Osteocyte (in vitro differentiated cells): Measurements from ENCODE around the gene GPATCH2. TPM values are rescaled to one million over a fixed set of nuclear protein-coding genes. Genes with fewer than 3 reads are reported as not detected.

Source experiments
- DNase-seq: peaks from one replicate; pipeline ENCODE4 v3.0.0; 2021; ENCODE audit warnings: mixed read lengths; ENCODE audit not compliant: unreplicated experiment; ENCODE audit errors: extremely low spot score
- H3K27ac Mint-ChIP-seq: one replicate; pipeline ENCODE4 v1.8.0; 2021; ENCODE audit warnings: mild to moderate bottlenecking, mixed read lengths; ENCODE audit not compliant: unreplicated experiment
- H3K27me3 Mint-ChIP-seq: one replicate; pipeline ENCODE4 v1.8.0; 2021; ENCODE audit warnings: mixed read lengths; ENCODE audit not compliant: unreplicated experiment
- H3K36me3 Mint-ChIP-seq: one replicate; pipeline ENCODE4 v1.8.0; 2021; ENCODE audit warnings: mixed read lengths; ENCODE audit not compliant: unreplicated experiment
- H3K4me1 Mint-ChIP-seq: one replicate; pipeline ENCODE4 v1.8.0; 2021; ENCODE audit warnings: mixed read lengths; ENCODE audit not compliant: unreplicated experiment
- H3K4me3 Mint-ChIP-seq: one replicate; pipeline ENCODE4 v1.8.0; 2021; ENCODE audit warnings: mild to moderate bottlenecking, moderate library complexity, mixed read lengths; ENCODE audit not compliant: unreplicated experiment
- H3K9me3 Mint-ChIP-seq: one replicate; pipeline ENCODE4 v1.8.0; 2021; ENCODE audit warnings: mixed read lengths; ENCODE audit not compliant: unreplicated experiment
- CTCF ChIP-seq: fragments of 200-600 bp; sonication (generic); IDR thresholded peaks from 2 replicates; pipeline ENCODE4 v1.5.0; 2021; ENCODE audit warnings: antibody characterized with exemption, mild to moderate bottlenecking, moderate library complexity
- total RNA-seq: library from RNA; stranded (reverse); gene quantifications from 2 replicates; pipeline ENCODE4 v1.2.1, GENCODE V29; 2021

GPATCH2 gene
- total RNA-seq, 1 donor from 2014 or later = 14.9 TPM

- no peaks in the 10 kb centered on the region for H3K4me1 Mint-ChIP-seq
- H3K9me3 Mint-ChIP-seq = peaks cover 11% of the 10 kb centered on the region
- no peak overlapping the region for H3K4me3 Mint-ChIP-seq
- DNase-seq = no peak
- no peak for TF ChIP-seq CTCF
- H3K36me3 Mint-ChIP-seq = peaks cover 12% of the 10 kb centered on the region
- H3K27ac Mint-ChIP-seq = no peak overlapping the region
- no peaks in the 10 kb centered on the region for H3K27me3 Mint-ChIP-seq
Observed at GRCh38 chr1:217465102-217465501, 165.8 kb downstream of the GPATCH2 start.

- H3K4me3 Mint-ChIP-seq = no peak overlapping the region
- TF ChIP-seq CTCF = no peak
- DNase-seq = no peak
- no peak overlapping the region for H3K27ac Mint-ChIP-seq
- H3K9me3 Mint-ChIP-seq = peaks cover 11% of the 10 kb centered on the region
- peaks cover 12% of the 10 kb centered on the region for H3K36me3 Mint-ChIP-seq
- H3K4me1 Mint-ChIP-seq = no peaks in the 10 kb centered on the region
- no peaks in the 10 kb centered on the region for H3K27me3 Mint-ChIP-seq
Observed at GRCh38 chr1:217462666-217463065, 168.2 kb downstream of the GPATCH2 start.

GRCh38 chr1:217462159-217462558 is 168.7 kb downstream of the GPATCH2 start:
- Mint-ChIP-seq H3K9me3 (peaks cover 11% of the 10 kb centered on the region), H3K4me3 (no peak overlapping the region), H3K27me3 (no peaks in the 10 kb centered on the region), H3K27ac (no peak overlapping the region), H3K4me1 (no peaks in the 10 kb centered on the region), H3K36me3 (peaks cover 12% of the 10 kb centered on the region)
- no peak for TF ChIP-seq CTCF
- DNase-seq = no peak

GRCh38 chr1:217457016-217457415 is 173.9 kb downstream of the GPATCH2 start:
- no peaks in the 10 kb centered on the region for H3K27me3 Mint-ChIP-seq
- peaks cover 4% of the 10 kb centered on the region for H3K36me3 Mint-ChIP-seq
- H3K4me1 Mint-ChIP-seq = no peaks in the 10 kb centered on the region
- no peak for DNase-seq
- no peak overlapping the region for H3K27ac Mint-ChIP-seq
- H3K4me3 Mint-ChIP-seq = no peak overlapping the region
- H3K9me3 Mint-ChIP-seq = no peaks in the 10 kb centered on the region
- no peak for TF ChIP-seq CTCF

- H3K4me3 Mint-ChIP-seq = no peak overlapping the region
- no peak for DNase-seq
- no peaks in the 10 kb centered on the region for H3K9me3 Mint-ChIP-seq
- H3K27me3 Mint-ChIP-seq = no peaks in the 10 kb centered on the region
- no peaks in the 10 kb centered on the region for H3K4me1 Mint-ChIP-seq
- no peak for TF ChIP-seq CTCF
- no peak overlapping the region for H3K27ac Mint-ChIP-seq
- peaks cover 7% of the 10 kb centered on the region for H3K36me3 Mint-ChIP-seq
Observed at GRCh38 chr1:217456261-217456660, 174.6 kb downstream of the GPATCH2 start.
